GM12801 (cell line): Measurements from ENCODE around the gene ECI2.

Experiments
- CTCF ChIP-seq: IDR thresholded peaks from one replicate; pipeline ENCODE4 v1.5.1; 2011; ENCODE audit warnings: control low read depth; ENCODE audit not compliant: insufficient read length; ENCODE audit errors: extremely low read depth

The ECI2 gene

GRCh38 chr6:4113649-4114048, 21.7 kb downstream of the ECI2 start:
- no peak for TF ChIP-seq CTCF

GRCh38 chr6:4112366-4112765, 23.0 kb downstream of the ECI2 start:
- TF ChIP-seq CTCF, result no peak

GRCh38 chr6:4108561-4109093, 26.7 kb downstream of the ECI2 start:
- TF ChIP-seq CTCF, result no peak

- no peak for TF ChIP-seq CTCF
These were observed 27.5 kb downstream of the ECI2 start for GRCh38 chr6:4107873-4108272.

GRCh38 chr6:4105980-4106536, 29.3 kb downstream of the ECI2 start:
- no peak for TF ChIP-seq CTCF

- TF ChIP-seq CTCF, result no peak
These were observed 31.4 kb downstream of the ECI2 start for GRCh38 chr6:4103929-4104328.

GRCh38 chr6:4102687-4103244, 32.6 kb downstream of the ECI2 start:
- TF ChIP-seq CTCF, result no peak
